Measurements from ENCODE around the gene PRR35.

PRR35 gene

DNA sequence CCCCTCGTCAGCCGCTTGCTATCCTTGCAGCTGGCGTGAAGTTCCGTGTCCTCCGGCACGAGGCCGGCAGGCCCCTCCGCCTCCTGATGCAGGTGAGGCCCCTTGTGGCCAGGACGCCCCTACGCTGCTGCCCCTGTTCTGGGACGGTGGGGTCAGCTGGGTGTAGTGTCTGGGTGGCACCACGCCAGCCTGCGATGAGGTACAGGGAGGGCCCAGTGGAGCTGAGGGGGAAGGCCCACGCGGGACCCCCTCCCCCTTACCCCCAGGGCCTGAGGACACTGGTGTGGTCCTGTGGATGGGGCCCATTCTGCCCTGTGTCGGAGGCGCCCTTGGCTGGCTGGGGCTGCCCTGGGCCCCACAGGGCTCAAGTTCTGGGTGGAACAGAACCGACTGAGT, 22.0 kb downstream of the PRR35 start:
- DNase-seq, result no peak

DNA sequence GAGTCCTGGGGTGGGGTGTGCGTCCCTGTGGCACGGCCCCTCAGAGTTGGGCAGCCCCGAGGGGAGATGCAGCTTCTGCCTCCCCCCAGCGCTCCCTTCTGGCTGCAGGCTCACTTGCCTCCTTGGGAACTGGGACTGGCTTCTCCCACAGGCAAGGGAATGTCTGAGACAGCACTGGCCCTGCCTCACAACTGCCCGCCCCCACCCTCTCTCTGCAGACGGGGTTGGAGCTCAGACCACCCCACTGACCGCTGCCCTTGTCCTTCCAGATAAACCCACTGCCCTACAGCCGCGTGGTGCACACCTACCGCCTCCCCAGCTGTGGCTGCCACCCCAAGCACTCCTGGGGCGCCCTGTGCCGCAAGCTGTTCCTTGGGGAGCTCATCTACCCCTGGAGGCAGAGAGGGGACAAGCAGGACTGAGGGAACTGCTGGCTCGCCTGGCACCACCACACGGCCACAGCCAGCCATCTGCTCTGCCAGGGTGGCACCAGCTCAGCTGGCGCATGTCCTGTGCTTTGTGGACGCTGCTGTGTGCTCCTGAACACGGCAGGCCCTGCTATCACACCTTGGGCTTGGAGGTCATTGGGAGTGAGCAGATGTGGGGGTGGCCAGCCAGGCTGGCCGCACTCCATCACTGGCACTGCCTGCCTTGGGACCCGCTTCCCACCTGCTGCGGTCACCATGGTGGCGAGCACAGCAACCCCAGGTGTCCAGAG, 22.6 kb downstream of the PRR35 start:
- no peak for DNase-seq

DNA sequence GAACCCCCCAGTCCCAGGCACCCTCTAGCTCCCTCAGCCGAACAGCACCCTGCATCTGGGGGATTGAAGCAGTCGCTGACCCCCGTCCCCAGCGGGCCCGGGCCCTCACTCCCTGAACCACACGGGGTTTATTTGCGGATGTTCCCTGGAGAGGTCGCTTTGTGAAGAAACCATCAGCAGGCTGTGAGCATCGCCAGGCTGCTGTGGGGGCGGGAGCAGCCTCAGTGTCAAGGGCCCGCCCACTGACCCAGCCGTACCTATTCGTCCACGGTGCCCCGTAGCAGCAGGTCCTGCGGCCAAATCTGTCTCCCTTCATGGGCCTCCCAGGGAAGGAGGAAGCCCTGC, 23.2 kb downstream of the PRR35 start:
- no peak for DNase-seq

DNA sequence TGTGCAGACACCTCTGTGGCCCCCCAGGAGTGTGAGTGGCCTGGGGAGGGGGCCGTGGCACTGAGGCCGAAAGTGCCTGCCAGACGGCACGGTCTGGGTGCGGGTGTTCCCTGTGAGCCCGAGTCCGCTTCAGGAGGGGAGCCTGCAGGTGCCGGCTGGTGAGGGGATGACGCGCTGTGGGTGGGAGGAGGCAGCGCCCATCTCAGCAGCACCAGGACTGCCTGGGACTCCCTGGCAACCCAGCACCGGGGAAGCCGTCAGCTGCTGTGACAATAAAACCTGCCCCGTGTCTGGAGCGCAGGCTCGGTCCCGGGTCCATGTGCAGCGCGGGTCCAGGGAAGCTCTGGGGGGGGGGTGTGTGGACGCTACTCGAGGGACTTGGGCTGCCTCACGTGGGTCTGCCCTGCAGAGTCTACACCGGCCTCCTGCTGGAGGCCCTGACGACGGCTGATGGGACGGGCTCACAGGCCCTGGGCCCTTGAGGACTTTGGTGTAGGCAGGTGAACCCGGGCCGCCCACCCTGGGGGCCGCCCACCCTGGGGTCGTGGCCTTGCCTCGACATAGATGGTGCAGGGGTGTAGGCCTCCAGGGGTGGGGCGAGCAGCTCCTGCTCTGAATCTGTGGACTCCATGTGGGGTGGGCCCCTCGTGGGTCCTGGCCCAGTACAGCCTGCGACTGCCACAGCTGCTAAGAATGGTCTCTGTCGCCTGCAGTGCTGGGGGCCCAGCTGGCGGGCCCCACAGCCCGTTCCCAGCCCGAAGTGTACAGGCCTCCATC, 23.8 kb downstream of the PRR35 start:
- DNase-seq, result no peak

DNA sequence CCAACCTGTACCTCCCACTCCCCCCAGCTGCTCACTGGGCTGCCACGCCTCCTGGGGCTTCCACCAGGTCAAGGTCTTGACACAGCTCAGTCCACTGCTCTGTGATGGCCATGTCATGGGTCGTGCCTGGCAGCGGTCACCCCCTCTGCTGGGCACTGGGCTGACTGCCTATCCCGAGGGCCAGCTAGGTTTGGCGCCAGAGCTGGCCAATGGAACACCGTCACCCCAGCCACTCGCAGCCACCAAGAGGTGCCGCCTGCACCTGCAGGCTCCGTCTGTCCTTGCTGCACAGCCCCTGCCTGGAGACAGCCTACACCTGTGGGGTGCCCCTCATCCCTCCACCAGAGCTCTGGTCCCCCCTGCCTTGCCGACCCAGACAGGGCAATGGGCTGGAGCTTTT, 25.2 kb downstream of the PRR35 start:
- DNase-seq, result no peak

DNA sequence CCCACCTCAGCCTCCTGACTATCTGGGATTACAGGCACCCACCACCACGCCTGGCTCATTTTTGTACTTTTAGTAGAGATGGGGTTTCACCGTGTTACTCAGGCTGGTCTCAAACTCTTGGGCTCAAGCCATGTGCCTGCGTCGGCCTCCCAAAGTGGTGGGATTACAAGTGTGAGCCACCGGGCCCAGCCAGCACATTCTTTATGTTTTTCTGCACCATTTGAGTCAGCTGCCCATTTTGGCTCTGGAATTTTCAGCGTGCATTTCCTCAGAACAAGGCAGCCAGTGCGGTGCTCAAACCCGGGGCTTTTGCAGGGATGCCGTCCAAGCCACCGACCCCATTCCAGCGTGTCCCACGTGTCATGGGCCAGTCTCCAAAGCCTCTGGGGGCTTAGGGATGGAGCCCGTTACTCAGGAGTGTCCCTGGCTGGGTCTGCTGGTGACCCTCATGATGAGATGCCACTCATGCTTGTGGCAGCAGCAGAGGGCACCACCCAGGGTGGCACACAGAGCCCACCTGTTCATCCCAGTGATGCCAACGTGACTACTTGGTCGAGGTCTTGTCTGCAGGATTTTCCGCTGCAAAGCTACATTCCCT, 26.0 kb downstream of the PRR35 start:
- no peak for DNase-seq

DNA sequence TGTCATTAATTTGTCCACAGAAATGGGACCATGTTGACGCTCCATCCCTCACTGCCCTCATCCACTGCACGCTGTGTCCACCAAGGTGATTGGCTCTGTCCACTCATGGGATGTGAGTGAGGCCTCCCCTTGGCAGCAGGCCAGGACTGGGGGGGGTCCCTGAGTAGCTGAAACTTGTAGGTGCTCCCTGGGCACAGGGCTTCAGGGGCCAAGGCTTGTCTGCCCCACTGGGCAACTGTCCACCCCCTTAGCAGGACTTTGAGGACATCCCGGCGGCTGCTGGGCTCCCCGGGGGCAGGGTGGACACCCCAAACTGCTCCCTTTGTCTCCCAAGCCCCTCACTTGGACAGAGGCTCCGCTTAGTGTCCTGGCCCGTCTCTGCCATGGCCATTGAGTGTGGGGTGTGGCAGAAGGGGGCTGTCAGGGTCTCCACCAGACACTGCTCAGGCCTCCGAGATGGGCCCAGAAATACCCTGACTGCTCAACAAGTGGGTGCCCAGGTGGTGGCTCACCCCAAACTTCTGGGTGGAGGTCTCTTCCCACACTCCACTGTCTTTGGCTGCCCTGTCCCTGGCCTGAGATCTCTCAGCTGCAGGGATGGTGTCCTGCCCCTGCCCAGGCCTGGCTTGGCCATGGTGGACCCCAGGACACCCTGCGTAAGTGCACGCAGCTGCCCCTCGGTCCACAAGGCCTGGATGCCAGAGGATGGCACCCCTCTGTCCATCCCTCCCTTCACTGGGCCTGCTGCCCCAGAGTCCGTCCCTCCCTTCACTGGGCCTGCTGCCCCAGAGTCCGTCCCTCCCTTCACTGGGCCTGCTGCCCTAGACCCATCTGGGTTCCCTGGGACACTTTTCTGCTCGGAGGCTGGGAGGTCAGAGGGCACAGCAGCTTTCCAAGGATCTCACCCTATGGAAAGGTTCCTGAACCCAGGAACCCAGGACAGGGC, 26.7 kb downstream of the PRR35 start:
- DNase-seq, result no peak

DNA sequence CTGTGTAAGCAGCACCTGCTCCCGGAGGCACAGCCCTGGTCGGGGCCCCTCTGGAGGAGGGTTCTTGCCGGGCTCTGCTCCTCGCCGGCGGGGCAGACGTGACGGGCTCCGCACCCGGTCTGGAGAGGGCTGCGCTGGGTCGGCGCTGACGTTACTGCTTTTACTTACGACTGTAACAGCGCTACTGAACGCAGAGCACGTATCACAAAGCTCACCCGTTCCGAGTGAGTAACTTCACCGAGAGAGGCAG, 28.4 kb downstream of the PRR35 start:
- peak; percentile 66 for DNase-seq

DNA sequence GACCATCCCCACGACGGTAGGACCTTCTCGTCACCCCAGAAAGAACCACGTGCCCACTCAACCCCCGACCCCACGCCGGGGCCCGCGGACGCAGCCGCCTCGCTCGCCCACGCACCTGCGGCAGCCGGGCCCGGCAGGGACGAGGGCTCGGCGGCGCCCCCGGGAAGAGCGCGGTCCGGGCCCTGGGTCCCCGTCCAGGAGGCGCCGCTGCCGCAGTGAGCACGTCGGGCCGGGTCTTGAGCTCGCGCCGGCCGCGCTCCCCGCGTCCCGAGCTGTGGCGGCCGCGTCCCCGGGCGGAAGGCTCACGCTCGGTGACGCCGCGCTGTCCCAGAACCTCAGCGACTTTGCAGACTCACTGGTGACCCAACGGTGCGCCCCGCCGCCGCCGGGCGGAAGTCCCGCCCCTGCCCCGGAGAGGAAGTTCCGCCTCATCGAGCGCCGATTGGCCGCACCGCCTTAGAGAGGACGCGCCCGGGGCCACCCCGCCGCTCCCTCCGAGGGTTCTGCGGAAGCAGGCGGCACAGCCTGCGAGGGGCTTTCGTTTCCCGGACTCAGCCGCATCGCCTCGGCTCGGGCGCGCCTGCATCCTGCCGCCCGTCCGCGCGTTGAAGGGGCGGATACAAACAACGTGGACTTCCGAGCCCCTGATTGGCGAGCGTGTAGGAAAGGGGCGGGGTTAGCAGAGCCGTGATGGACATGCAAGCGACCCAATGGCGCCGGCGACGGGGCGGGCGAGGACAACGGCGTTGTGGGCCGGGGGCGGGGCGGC, 28.9 kb downstream of the PRR35 start:
- peak; percentile 96 for DNase-seq

DNA sequence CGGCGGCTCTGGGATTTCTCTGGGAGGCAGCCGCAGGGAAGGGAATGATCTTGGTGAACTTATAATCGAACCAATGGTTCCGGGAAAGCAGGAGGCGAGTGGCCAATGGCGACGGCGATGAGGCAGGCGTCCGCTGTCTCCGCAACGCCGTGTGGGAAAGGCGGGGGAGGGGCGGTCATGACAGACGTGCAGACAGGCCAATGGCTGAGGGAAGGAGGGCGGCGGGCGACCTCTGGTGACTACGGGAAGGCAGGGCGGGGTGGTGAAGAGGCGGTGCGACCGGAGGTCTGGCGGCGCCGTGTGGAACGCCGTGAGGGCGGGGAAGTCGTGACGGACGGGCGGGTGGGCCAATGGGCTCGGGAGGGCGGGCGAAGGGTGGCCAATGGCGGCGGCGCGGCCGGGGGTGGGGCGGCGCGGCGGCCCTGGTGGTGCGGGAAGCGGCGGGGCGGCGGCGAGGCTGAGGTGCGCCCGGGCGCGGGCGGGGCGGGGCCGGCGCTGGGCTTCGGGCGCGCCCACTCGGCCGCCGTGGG, 29.5 kb downstream of the PRR35 start, which contains the start of gene RAB40C:
Gene RAB40C, plus strand, starts transcription at position 409 of the 530 bp plus-strand sequence. CDS start 226 bp downstream, outside the sequence.
- peak; percentile 99 for DNase-seq

DNA sequence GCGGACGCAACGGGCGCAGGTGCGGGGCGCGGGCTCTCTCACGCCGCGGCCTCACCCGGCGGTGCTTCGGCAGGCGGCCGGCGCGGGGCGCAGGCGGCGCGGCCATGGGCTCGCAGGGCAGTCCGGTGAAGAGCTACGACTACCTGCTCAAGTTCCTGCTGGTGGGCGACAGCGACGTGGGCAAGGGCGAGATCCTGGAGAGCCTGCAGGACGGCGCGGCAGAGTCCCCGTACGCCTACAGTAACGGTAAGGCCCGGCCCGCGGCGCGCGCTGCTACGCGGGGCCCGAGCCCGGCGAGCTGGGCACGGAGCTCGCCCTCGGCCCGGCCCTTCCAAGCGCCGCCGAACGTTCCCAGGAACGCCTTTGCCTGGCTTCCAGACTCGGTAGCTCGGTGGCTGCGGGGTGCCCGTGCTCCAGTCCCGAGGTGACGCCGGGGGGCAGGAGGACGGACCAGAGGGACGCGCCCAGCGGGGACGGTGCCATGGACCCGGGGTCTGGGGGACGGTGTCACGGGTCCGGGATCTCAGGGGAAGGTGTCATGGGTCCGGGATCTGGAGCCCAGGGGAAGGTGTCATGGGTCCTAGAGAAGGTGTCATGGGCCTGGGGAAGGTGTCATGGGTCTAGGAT, 30.1 kb downstream of the PRR35 start:
- no peak for DNase-seq

DNA sequence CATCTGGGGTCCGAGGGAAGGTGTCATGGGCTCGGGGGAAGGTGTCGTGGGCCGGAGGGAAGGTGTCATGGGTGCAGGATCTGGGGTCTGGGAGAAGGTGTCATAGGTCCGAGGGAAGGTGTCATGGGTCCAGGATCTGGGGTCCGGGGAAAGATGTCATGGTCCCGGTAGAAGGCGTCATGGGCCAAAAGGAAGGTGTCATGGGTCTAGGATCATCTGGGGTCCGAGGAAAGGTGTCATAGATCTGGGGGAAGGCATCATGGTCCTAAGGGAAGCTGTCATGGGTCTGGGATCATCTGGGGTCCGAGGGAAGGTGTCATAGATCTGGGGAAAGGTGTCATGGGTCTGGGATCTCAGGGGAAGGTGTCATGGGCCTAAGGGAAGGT, 30.6 kb downstream of the PRR35 start:
- no peak for DNase-seq

DNA sequence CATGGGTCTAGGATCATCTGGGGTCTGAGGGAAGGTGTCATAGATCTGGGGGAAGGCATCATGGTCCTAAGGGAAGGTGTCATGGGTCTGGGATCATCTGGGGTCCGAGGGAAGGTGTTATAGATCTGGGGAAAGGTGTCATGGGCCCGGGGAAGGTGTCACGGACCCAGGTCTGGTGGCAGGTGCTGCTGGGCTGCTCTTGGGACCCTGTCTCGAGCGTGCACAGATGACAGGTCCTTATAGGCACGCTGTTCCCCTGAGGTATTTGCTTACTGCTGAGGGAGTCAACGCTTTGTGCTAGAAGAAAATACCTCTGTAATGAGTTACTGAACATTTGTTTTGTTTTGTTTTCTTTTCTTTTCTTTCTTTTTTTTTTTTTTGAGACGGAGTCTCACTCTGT, 31.0 kb downstream of the PRR35 start:
- DNase-seq, result no peak

DNA sequence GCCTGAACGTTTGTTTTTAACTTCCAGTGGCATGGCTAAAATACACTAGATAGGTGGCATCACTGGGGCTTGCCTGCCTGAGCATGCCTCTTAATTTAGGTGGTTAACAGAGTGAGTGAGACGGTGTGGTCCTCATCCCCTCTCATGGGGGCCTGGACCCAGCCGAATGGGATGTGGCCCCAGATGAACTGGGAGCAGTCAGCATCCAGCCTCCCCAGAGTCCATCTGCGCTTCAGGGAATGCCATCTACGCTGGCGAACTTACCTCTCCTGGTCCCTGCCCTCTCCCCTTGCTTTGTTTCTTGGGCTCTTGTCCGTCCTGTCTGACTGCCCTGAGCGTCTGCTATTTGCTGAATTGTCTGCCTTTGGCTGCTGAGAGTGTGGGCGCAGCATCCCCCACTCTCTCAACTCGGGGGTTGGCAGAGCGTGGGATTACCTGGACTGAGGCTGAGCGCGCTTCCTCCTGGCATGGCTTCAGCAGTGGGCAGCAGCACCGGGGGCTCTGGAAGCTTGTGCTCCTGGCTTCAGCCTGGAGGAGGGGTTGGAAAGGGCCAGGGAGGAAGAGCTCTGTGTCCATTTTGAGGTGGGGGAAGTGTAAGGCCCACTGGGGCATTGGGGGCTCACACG, 31.8 kb downstream of the PRR35 start:
- no peak for DNase-seq

DNA sequence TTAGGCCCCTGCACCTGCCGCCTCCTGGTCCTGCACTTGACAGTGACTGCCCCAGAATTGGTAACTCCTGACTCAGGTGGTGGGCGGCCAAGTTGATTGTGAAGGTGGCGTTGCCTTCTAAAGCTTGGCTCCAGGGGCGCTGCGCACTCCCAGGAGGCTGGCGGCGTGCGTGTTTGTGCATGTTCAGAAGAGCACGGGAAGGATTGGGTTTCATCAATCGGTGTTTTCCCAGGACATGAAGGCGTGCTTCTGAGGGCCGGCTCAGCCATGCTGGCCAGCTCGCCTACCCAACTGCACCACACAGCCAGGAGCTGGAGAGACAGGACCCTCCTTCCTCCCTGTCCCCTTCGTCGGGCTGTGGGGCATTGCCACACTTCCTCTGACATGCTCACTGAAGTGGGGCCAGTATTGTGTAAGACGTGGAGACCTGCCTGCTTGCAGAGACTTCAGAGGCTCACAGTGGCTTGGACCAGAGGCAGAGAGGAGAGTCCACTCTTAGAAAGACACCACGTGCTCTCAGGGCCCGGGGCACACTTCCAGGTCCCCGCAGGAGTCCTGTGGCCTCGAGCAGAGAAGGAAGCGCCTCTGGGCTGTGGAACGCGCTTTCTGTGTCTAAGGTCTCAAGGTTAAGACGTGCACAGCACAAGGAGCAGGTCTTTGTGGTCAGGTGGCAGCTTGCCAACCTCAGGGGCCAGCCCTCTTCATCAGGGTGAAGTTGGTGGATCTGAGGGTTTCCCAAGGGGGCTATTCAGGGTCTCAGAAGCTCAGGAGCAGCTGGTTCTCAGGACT, 32.5 kb downstream of the PRR35 start:
- DNase-seq, result peak; percentile 55

DNA sequence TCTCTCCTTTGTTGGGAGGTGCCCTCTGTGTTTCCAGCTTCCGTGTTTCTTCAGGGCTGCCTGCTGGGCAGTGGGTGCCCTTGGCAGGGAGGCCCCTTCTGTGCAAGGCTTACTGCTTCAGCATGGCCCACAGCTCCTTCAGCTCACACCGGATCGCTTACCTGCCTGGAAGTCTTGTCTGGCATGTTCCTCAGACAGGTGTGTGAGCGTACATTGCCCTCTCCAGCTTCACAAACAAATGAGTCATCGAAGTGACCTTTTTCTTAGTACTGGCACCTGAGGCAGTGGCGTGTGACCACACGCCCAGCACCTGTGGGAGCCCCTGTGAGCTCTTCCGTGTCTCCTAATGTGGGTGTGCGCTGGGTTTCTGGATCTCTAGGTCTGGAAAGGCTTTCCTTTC, 33.2 kb downstream of the PRR35 start:
- DNase-seq, result no peak

DNA sequence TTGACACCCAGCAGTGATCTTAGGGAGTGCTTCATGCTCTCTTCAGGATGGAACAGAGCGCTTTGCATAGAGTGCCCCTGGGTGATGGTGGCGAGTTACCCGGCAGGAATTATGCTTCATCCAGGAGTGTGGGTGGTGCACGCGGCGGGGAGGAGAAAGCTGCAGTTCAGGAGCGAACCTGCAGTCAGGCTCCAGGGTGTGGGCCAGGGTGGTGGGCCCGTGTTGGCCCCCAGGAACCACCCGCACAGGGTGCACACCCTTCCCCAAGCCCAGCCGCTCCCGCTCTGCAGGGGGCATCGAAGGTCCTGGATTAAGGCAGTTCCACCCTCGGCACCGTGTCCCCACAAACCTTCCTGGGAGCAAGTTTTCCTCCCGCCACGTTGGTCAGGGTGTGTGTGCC, 33.6 kb downstream of the PRR35 start:
- DNase-seq, result no peak

DNA sequence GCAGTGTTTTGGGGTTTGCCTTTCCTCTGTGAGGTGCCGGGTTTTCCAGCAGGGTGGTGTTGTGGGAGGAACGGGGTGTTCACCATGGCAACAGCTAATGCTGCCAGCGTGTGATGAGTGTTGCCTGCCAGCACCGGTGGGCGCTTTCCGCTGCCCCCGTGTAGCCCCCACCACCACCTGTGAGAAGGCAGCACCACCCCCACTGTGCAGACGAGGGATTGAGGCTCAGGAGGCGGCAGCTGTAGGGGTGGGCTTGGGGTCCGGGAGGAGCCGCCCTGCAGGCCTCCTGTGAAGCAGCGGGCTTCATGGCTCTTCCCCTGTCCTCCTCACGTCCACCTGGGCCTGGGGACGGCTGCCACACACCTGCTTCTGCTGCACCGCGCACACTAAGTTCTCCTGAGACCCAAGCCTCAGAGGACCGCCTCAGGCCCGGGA, 34.9 kb downstream of the PRR35 start:
- DNase-seq, result no peak

DNA sequence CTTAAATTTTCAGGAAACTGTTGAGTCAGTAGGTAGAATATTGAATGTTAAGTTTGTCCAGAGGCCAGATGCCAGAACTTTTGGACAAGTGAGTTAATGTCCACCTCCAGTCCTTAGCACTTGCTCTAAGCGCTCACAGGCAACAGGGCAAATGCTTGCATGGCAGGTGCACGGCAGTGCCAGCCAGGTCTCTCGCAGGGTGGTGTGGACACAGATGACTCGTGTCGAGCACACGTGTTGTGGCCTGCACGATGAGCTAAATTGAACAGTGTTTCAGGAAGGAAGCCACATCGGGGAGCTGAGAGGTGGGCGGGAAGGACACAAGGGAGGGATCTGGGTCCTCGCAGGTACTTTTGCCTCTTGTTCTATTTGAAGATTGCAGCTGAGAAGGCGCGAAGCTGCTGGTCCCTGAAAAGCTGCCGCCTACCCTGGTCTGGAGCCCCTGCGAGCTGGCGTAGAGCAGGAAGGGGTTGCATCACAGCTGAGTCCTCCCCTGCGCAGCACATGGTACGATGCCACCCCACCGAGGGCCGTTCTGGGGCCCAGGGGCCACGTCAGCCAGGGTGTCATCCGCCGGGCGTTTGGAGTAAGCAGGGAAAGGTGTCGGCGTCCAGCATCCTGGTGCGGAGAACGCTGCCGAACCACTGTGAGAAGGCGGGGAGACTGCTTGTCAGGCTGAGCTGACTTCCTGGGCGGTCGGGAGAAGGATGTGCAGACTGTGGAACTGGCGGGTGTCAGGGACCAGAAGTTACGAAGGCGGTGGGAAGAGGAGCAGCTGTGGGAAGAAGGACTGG, 35.9 kb downstream of the PRR35 start:
- no peak for DNase-seq

DNA sequence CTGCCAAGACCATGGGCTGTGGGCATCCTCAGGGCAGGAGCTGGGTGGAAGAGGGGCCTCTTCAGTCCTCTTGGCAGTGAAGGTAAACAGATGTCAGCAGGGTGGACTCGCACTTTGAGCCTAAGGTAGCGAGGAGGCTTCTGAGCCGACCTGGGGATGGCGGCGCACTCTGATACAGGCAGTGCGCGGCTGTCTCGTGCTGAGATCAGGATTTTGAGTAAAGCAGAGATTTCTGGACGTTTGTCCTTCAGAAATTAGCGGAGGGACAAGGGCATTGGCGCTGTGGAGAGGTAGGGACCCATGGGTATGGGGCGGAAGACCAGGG, 36.5 kb downstream of the PRR35 start:
- no peak for DNase-seq

Data from CD4-positive, alpha-beta T cell treated with Interleukin-15 for 1 hour (primary cell).